H1 (cell line): Measurements from ENCODE around the gene TAF12. TPM values are rescaled to one million over a fixed set of nuclear protein-coding genes. Genes with fewer than 3 reads are reported as not detected.

Experiments used
- CTCF ChIA-PET: fragments of 300-600 bp; sonication (Branson Sonifier 250); formaldehyde crosslinking; loops from one replicate; lab custom pipeline; 2021; ENCODE audit not compliant: partially characterized antibody; lab: Charles Lee
- POLR2A ChIA-PET: fragments of 300-600 bp; sonication (Branson Sonifier 250); formaldehyde crosslinking; loops from one replicate; lab custom pipeline; 2021; ENCODE audit warnings: inconsistent platforms; ENCODE audit not compliant: partially characterized antibody; lab: Charles Lee
- DNase-seq, 2 experiments: peaks; one replicate each; pipeline versions ENCODE4 v3.0.0 to v3.0.0-alpha.2; 2010 to 2022; ENCODE audit warnings: low spot score in 2 of 2, low read depth in 1 of 2, mixed read lengths in 1 of 2
- FAIRE-seq: peaks from 2 replicates; lab custom pipeline; 2011; peaks lifted over from hg19 to GRCh38; lab: Jason Lieb, UNC
- H2AFZ ChIP-seq: 2 replicates; pipeline ENCODE4 v1.8.1; 2012; ENCODE audit warnings: low read length, inconsistent platforms
- H2AK5ac ChIP-seq: 2 replicates; pipeline ENCODE4 v1.6.1; 2013; ENCODE audit warnings: low read depth, low read length
- H2BK120ac ChIP-seq: replicated peaks from 2 replicates; pipeline ENCODE3; 2013; ENCODE audit warnings: low read depth, low read length, inconsistent platforms
- H2BK12ac ChIP-seq: 2 replicates; pipeline ENCODE4 v1.6.1; 2013; ENCODE audit warnings: low read depth, low read length
- H2BK15ac ChIP-seq: 2 replicates; pipeline ENCODE4 v1.6.1; 2013; ENCODE audit warnings: low read length
- H2BK20ac ChIP-seq: 2 replicates; pipeline ENCODE4 v1.6.1; 2013; ENCODE audit warnings: low read length
- H2BK5ac ChIP-seq: 2 replicates; pipeline ENCODE4 v1.6.1; 2013; ENCODE audit warnings: low read depth, low read length
- H3K14ac ChIP-seq: 2 replicates; pipeline ENCODE4 v1.6.1; 2013; ENCODE audit warnings: inconsistent platforms; ENCODE audit not compliant: insufficient read length
- H3K18ac ChIP-seq: 2 replicates; pipeline ENCODE4 v1.6.1; 2013; ENCODE audit warnings: low read length; ENCODE audit errors: extremely low read depth
- H3K23ac ChIP-seq: 2 replicates; pipeline ENCODE4 v1.6.1; 2013; ENCODE audit warnings: inconsistent platforms; ENCODE audit not compliant: insufficient read length
- H3K23me2 ChIP-seq: 2 replicates; pipeline ENCODE4 v1.6.1; 2013; ENCODE audit warnings: low read depth, low read length
- H3K27ac ChIP-seq: 2 replicates; pipeline ENCODE4 v1.6.1; 2011; ENCODE audit warnings: low read depth, low read length, inconsistent platforms
- H3K27me3 ChIP-seq, 4 experiments: replicated peaks in 1 of 4; 1 replicate in 1 of 4; 2 replicates in 3 of 4; pipeline versions ENCODE4 v1.6.1 to v1.8.1; 2011 to 2013; ENCODE audit warnings: low read length in 3 of 4, mild to moderate bottlenecking in 3 of 4, inconsistent platforms in 2 of 4, mixed read lengths in 2 of 4, moderate library complexity in 1 of 4; ENCODE audit not compliant: control insufficient read depth in 3 of 4, insufficient read depth in 3 of 4; ENCODE audit errors: extremely low read depth in 1 of 4
- H3K36me3 ChIP-seq, 4 experiments: 2 replicates each; pipeline versions ENCODE4 v1.6.1 to v1.8.1; 2011 to 2013; ENCODE audit warnings: mild to moderate bottlenecking in 4 of 4, low read length in 3 of 4, moderate library complexity in 2 of 4, control low read depth in 1 of 4, inconsistent platforms in 1 of 4; ENCODE audit not compliant: insufficient read depth in 4 of 4, control insufficient read depth in 2 of 4
- H3K4ac ChIP-seq: replicated peaks from 2 replicates; pipeline ENCODE3; 2013; ENCODE audit warnings: low read length, low read depth, mixed read lengths, inconsistent platforms; ENCODE audit not compliant: insufficient read length
- H3K4me1 ChIP-seq, 4 experiments: replicated peaks in 1 of 4; 1 replicate in 1 of 4; 2 replicates in 3 of 4; pipeline versions ENCODE4 v1.6.1 to v1.8.1; 2011 to 2013; ENCODE audit warnings: low read length in 3 of 4, inconsistent platforms in 2 of 4, mixed read lengths in 1 of 4; ENCODE audit not compliant: insufficient read depth in 4 of 4, control insufficient read depth in 3 of 4
- H3K4me2 ChIP-seq, 2 experiments: 2 replicates each; pipeline versions ENCODE4 v1.6.1 to v1.8.1; 2011 to 2013; ENCODE audit warnings: low read depth in 2 of 2, low read length in 2 of 2, control low read depth in 1 of 2, inconsistent platforms in 1 of 2, mild to moderate bottlenecking in 1 of 2; ENCODE audit not compliant: insufficient read depth in 1 of 2
- H3K4me3 ChIP-seq, 4 experiments: fragments of 200-600, 300-600 bp in 1 of 4; sonication (generic), shearing (Covaris generic), sonication (Bioruptor Twin) in 1 of 4; 2 replicates each; pipeline versions ENCODE4 v1.5.1 to v1.8.1; 2011 to 2016; ENCODE audit warnings: low read length in 4 of 4, low read depth in 3 of 4, control low read depth in 2 of 4, inconsistent platforms in 2 of 4, mild to moderate bottlenecking in 2 of 4, mixed read lengths in 1 of 4, moderate library complexity in 1 of 4; ENCODE audit not compliant: insufficient read depth in 2 of 4; ENCODE audit errors: extremely low read depth in 1 of 4
- H3K56ac ChIP-seq: replicated peaks from 2 replicates; pipeline ENCODE3; 2013; ENCODE audit warnings: low read depth, mild to moderate bottlenecking, mixed read lengths, low read length, inconsistent platforms; ENCODE audit not compliant: insufficient read length
- H3K79me1 ChIP-seq: 2 replicates; pipeline ENCODE4 v1.6.1; 2013; ENCODE audit warnings: low read depth, low read length, control low read depth
- H3K79me2 ChIP-seq, 2 experiments: 2 replicates each; pipeline versions ENCODE4 v1.6.1 to v1.8.1; 2012 to 2013; ENCODE audit warnings: low read length in 2 of 2, mild to moderate bottlenecking in 2 of 2, inconsistent platforms in 1 of 2; ENCODE audit not compliant: insufficient read depth in 2 of 2, control insufficient read depth in 1 of 2
- H3K9ac ChIP-seq, 4 experiments: replicated peaks in 1 of 4; 1 replicate in 1 of 4; 2 replicates in 3 of 4; pipeline versions ENCODE4 v1.6.1 to v1.8.1; 2011 to 2013; ENCODE audit warnings: low read depth in 3 of 4, low read length in 3 of 4, control low read depth in 2 of 4, mild to moderate bottlenecking in 2 of 4, moderate library complexity in 2 of 4, inconsistent platforms in 1 of 4; ENCODE audit errors: extremely low read depth in 1 of 4
- H3K9me3 ChIP-seq, 2 experiments: 2 replicates each; pipeline versions ENCODE4 v1.6.1 to v1.8.1; 2012 to 2013; ENCODE audit warnings: mild to moderate bottlenecking in 2 of 2, moderate library complexity in 2 of 2, control low read depth in 1 of 2, inconsistent platforms in 1 of 2, low read depth in 1 of 2, low read length in 1 of 2, mixed read lengths in 1 of 2; ENCODE audit not compliant: insufficient read depth in 2 of 2
- H4K20me1 ChIP-seq, 2 experiments: replicated peaks in 1 of 2; 2 replicates each; pipeline versions ENCODE3 to v1.8.1; 2011 to 2013; ENCODE audit warnings: inconsistent platforms in 2 of 2, low read length in 2 of 2, mild to moderate bottlenecking in 1 of 2; ENCODE audit not compliant: insufficient read depth in 2 of 2, control insufficient read depth in 1 of 2
- H4K5ac ChIP-seq: 2 replicates; pipeline ENCODE4 v1.6.1; 2013; ENCODE audit warnings: low read length, low read depth, mixed read lengths, inconsistent platforms; ENCODE audit not compliant: insufficient read length
- H4K8ac ChIP-seq: 2 replicates; pipeline ENCODE4 v1.8.0; 2013; ENCODE audit warnings: mild to moderate bottlenecking, moderate library complexity, low read length, inconsistent platforms; ENCODE audit not compliant: insufficient read depth; ENCODE audit errors: extremely low read depth
- H4K91ac ChIP-seq: replicated peaks from 2 replicates; pipeline ENCODE3; 2013; ENCODE audit warnings: low read length, mixed read lengths, inconsistent platforms; ENCODE audit not compliant: insufficient read length
- EZH2 ChIP-seq: fragments of 200-600 bp; sonication (generic); IDR thresholded peaks from 2 replicates; pipeline ENCODE4 v1.7.1; 2012; ENCODE audit warnings: low read depth, mild to moderate bottlenecking, moderate library complexity, low read length, inconsistent platforms; ENCODE audit not compliant: severe bottlenecking
- HDAC2 ChIP-seq, 2 experiments: fragments of 300-600 bp in 1 of 2; sonication (generic) in 1 of 2; IDR thresholded peaks; 2 replicates each; pipeline ENCODE4 v1.6.1; 2011 to 2012; ENCODE audit warnings: low read depth in 2 of 2, low read length in 2 of 2, mild to moderate bottlenecking in 2 of 2, moderate library complexity in 2 of 2, borderline replicate concordance in 1 of 2, inconsistent platforms in 1 of 2
- JUN ChIP-seq: IDR thresholded peaks from 2 replicates; pipeline ENCODE4 v1.6.1; 2011; ENCODE audit warnings: low read depth, mild to moderate bottlenecking, improper control_type of control experiment, low read length
- KDM5A ChIP-seq: fragments of 200-600 bp; IDR thresholded peaks from 2 replicates; pipeline ENCODE4 v1.7.1; 2012; ENCODE audit warnings: mild to moderate bottlenecking, low read length, inconsistent platforms, mixed read lengths
- RXRA ChIP-seq: IDR thresholded peaks from 2 replicates; pipeline ENCODE4 v1.6.1; 2011; ENCODE audit warnings: low read depth, mild to moderate bottlenecking, low read length, moderate library complexity; ENCODE audit not compliant: insufficient read depth
- SIRT6 ChIP-seq: IDR thresholded peaks from one replicate; pipeline ENCODE4 v1.7.1; 2012; ENCODE audit warnings: low read length, inconsistent platforms
- SRF ChIP-seq: IDR thresholded peaks from 2 replicates; pipeline ENCODE4 v1.6.1; 2011; ENCODE audit warnings: mild to moderate bottlenecking, low read depth, low read length, moderate library complexity
- SUZ12 ChIP-seq: fragments of 200-600 bp; sonication (generic); IDR thresholded peaks from 2 replicates; pipeline ENCODE4 v1.6.1; 2012; ENCODE audit warnings: mild to moderate bottlenecking, inconsistent platforms, low read length, moderate library complexity, mixed read lengths
- TAF7 ChIP-seq: optimal IDR thresholded peaks from 2 replicates; pipeline ENCODE3; 2011; ENCODE audit warnings: low read depth, mild to moderate bottlenecking, inconsistent platforms, low read length, moderate library complexity, borderline replicate concordance
- TCF12 ChIP-seq: IDR thresholded peaks from 2 replicates; pipeline ENCODE4 v1.6.1; 2011; ENCODE audit warnings: low read depth, mild to moderate bottlenecking, low read length
- ZNF274 ChIP-seq: IDR thresholded peaks from 2 replicates; pipeline ENCODE4 v1.7.0; 2012; ENCODE audit warnings: low read length, borderline replicate concordance; ENCODE audit errors: extremely low read depth
- WGBS, 2 experiments: shearing (Covaris generic) in 1 of 2; methylation state at CpG; one replicate each; pipeline versions ENCODE4 v1.1.6 to v1.1.7; 2013 to 2015; ENCODE audit warnings: low lambda C conversion rate in 2 of 2, mixed read lengths in 2 of 2, inconsistent platforms in 1 of 2, low coverage in 1 of 2, missing lambda C conversion rate in 1 of 2; ENCODE audit not compliant: insufficient replicate concordance in 2 of 2, insufficient coverage in 1 of 2, insufficient read length in 1 of 2; ENCODE audit errors: extremely low coverage in 1 of 2, missing lambda C conversion rate in 1 of 2; 5-methylcytosine and 5-hydroxymethylcytosine counted together
- polyA plus RNA-seq, 7 experiments: library from polyadenylated mRNA; depleted of rRNA in 3 of 7; stranded (reverse) in 5 of 7; unstranded in 2 of 7; fragments of >200 nt in 5 of 7; fragments of 200-250 nt in 2 of 7; gene quantifications; 1 replicate in 5 of 7; 2 replicates in 1 of 7; 4 replicates in 1 of 7; pipeline versions ENCODE4 v1.2.1 to v1.2.3, GENCODE V29; 2011 to 2013; ENCODE audit warnings: missing spikeins in 2 of 7, mixed read lengths in 2 of 7
- total RNA-seq: library from RNA; stranded (reverse); fragmentation: NEBNext Ultra II Directional; extraction: Animal tissue kit (Norgen Biotek cat#: 25700); gene quantifications from 2 replicates; pipeline ENCODE4 v1.2.1, GENCODE V29; 2021

Gene TAF12
- total and polyA plus RNA-seq, 2 of the 8 experiments (the other 6 are each of a cell fraction or from before 2014, with no cell fraction given) = 25.1 to 27.2 TPM

DNA sequence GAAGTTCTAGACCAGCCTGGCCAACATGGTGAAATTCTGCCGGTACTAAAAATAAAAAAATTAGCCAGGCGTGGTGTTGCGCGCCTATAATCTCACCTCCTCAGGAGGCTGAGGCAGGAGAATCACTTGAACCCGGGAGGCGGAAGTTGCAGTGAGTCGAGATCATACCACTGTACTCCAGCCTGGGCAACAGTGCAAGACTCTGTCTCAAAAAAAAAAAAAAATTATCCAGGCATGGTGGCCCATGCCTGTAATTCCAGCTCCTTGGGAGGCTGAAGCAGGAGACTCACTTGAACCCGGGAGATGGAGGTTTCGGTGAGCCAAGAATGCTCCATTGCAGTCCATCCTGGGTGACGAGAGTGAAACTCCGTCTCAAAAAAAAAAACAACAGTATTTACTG, 69.3 kb downstream of the TAF12 start:
- Histone ChIP-seq H3K9me3 (no peaks in the 10 kb centered on the region), H3K4me3 (no peak overlapping the region), H4K91ac (no peak overlapping the region), H3K79me2 (no peaks in the 10 kb centered on the region), H2AFZ (no peak overlapping the region), H4K8ac (no peak overlapping the region), H3K56ac (no peak overlapping the region), H3K9ac (no peak overlapping the region), H2BK12ac (no peak overlapping the region), H3K14ac (no peak overlapping the region), H3K4me1 (no peaks in the 10 kb centered on the region), H2BK120ac (no peak overlapping the region), H4K20me1 (peaks cover 0 to 3% of the 10 kb centered on the region in 2 experiments), H3K4ac (no peak overlapping the region), H2BK15ac (no peak overlapping the region), H3K36me3 (peaks cover 10 to 45% (median 30%) of the 10 kb centered on the region in 4 experiments; a peak in 7 of 8 replicates), H3K18ac (no peak overlapping the region), H3K79me1 (no peaks in the 10 kb centered on the region), H2AK5ac (no peak overlapping the region), H3K23me2 (no peaks in the 10 kb centered on the region), H2BK5ac (no peak overlapping the region), H4K5ac (no peak overlapping the region), H3K23ac (no peak overlapping the region), H3K27ac (no peak overlapping the region), H2BK20ac (no peak overlapping the region), H3K27me3 (no peaks in the 10 kb centered on the region), H3K4me2 (no peak overlapping the region)
- POLR2A ChIA-PET = interaction anchor here (11.9 to 29.3 kb wide), 4 partner anchors 2 to 54 kb away, joined by 473 to 660 read pairs (median 552); partner anchors contain the start of genes RAB42, RCC1 and TRNAU1AP
- no peak for FAIRE-seq
- TF ChIP-seq SRF (no peak), KDM5A (no peak), HDAC2 (IDR thresholded peaks at IDR 0.05; ENCODE audit: borderline replicate concordance in 1 of 2, low read depth in 2 of 2, low read length in 2 of 2) (no peak), TAF7 (no peak), SIRT6 (no peak), RXRA (no peak), JUN (no peak), ZNF274 (no peak), EZH2 (no peak), TCF12 (no peak), SUZ12 (no peak)
- 95% methylated on average over 11 of the region's 11 CpGs; no CpG with 5 or more reads in 1 of the 2 experiments for WGBS, 2 experiments
- DNase-seq = no peak
- CTCF ChIA-PET = interaction anchor here (9.7 kb wide), 1 partner anchor 30 kb away, joined by 73 read pairs; no protein-coding TSS in a partner anchor
